Umbilical cord (tissue), 2 donors: Measurements from ENCODE around the gene MS4A18. TPM values are rescaled to one million over a fixed set of nuclear protein-coding genes. Genes with fewer than 3 reads are reported as not detected.

Experiments used
- DNase-seq: peaks from one replicate; pipeline ENCODE4 v3.0.0-alpha.2; 2015; ENCODE audit warnings: low spot score
- total RNA-seq: library from RNA; depleted of rRNA; stranded (reverse); fragments of >200 nt; gene quantifications from one replicate; pipeline ENCODE4 v1.2.3, GENCODE V29; 2014; ENCODE audit warnings: low replicate concordance; ENCODE audit not compliant: insufficient read depth

MS4A18 gene
- total RNA-seq, 1 donor from 2014 or later: not detected

GRCh38 chr11:60766547-60766946 lies 42.0 kb downstream of the MS4A18 start:
- DNase-seq: no peak

DNA sequence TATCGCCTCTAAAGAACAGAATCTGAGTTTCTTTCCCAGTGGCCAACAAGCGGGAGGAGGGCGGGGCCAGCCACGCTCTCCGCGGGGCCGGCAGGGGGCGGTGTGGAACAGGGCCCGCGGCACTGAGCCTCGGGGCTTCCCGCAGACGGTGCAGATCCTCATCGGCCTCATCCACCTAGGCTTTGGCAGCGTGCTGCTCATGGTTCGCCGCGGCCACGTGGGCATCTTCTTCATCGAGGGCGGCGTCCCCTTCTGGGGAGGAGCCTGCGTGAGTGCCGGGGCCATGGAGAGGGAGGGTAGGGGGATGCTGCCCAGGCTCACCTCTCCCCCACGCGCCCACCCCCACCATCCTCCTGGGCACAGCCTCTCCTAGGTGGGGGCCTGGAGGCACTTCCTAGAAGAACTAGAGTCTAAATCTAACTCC lies 42.9 kb downstream of the MS4A18 start:
- no peak for DNase-seq

DNA sequence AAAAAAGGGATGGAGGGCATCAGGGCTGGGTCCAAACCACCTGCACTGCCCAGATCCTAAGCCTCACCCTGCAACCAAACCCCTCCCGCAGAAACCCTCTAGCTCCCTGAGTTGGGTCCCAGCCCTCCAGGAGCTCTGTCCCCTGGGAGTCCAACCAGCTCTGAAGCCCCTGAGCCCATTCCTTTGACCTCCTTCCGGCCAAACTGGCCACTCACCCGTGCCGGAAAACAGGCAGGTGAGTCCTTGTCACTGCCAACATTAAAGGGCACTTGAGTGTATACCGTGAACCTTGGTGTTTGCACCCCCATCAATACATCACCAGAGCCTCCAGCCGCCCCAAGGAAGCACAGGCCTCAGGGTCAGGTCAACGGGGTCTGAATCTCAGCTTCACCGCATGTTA lies 43.7 kb downstream of the MS4A18 start:
- no peak for DNase-seq

DNA sequence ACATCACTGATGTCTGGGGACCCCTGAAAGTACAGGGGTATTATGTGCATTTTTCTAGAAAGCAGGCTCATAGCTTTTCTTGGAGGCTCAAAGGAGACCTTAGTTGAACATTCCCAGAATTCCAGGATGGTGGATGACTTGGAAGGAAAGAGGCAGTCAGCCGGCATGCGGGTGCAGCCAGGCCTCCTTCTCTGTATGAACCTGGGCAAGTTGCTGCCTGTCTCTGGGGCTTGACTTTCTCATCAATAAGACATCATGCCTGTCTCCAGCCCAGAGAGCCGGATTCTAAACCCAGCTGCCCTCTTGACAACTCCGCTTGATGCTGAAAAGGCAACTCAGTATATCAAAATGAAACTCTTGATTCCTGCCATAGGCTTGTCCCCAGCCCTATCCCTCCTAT lies 44.8 kb downstream of the MS4A18 start:
- no peak for DNase-seq

DNA sequence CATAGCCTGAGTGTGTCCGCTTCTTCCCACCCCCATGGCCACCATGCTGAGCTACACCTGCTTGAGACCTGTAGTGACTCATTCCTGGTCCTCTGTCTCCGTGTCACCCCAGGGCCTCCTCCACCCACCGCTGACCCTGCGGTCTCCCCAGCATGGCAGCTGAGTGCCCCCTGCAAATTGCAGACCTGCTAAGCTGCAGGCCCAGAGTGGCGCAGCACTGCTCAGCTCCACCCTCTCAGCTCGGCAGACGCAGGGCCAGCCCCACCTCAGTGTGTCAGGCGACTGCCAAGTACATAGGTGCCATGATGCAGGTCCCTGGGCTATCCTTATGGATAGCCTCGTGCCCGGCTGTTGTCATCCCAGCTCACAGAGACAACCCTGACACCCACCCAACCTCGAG lies 45.3 kb downstream of the MS4A18 start:
- DNase-seq: no peak

- DNase-seq: no peak
Measured at GRCh38 chr11:60771146-60771545, 46.6 kb downstream of the MS4A18 start.

- no peak for DNase-seq
Measured at GRCh38 chr11:60771879-60772525, 47.5 kb downstream of the MS4A18 start.

GRCh38 chr11:60772666-60773065 lies 48.1 kb downstream of the MS4A18 start:
- no peak for DNase-seq

DNA sequence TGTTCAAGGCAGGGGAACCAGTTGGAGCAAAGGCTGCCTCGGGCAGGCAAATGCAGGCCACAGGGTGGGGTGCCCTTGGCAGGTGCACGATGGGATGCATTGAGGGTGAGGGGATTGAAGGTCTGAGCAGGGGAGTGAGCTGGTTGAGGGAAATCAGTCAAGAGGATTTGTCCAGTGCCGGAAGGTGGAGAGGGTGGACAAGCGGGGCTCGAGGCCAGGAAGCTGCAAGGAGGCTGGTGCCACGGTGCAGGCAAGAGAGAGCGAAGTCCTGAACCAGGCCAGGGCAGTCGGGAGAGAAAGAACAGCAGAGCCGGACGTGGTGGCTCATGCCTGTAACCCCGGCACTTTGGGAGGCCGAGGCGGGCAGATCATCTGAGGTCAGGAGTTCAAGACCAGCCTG lies 50.2 kb downstream of the MS4A18 start:
- DNase-seq: no peak

DNA sequence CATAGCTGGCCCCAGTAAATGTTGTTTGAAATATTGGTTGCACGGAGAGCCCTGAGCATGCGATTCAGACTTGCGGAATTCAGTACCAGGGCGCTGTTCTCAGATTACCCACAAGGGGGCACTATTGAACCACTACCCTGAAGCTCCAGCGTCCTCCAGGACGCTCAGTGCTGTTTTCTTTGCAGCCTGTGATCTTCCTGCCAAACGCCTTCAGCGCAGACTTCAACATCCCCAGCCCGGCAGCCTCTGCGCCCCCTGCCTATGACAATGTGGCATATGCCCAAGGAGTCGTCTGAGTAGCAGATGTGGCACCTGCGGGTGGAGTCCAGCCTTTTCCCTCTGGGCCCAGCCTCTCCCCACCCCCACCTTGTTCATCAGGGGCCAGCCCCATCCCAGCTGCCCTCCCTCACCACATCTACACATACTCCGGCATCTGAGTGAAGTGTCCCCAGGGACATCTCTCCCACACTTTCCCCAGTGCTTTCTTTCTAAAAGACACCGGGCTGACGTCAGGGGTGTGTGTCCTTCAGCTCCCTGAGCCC lies 51.0 kb downstream of the MS4A18 start:
- DNase-seq: peak; percentile 90

GRCh38 chr11:60776167-60776566 lies 51.6 kb downstream of the MS4A18 start:
- DNase-seq: no peak

DNA sequence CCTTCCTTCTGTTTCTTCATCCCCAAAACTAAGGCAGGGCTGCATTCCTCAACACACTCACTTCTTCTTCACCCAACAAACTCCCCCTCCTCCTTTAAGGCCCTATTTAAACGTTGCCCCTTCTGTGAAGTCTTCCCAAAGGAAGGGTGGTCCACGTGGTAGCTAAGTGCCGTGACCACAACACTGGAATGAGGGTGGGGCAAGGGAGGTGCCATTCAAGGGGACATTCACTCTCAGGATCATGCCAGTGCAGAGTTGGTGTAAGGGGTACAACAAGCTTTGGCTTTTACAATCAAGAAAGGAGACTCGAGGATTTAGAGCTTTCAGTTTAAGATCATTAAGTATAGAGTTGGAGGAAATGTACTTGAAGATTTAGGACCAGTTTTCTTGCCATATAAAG lies 52.6 kb downstream of the MS4A18 start:
- no peak for DNase-seq

GRCh38 chr11:60777572-60777971 lies 53.1 kb downstream of the MS4A18 start:
- DNase-seq: no peak

- no peak for DNase-seq
Measured at GRCh38 chr11:60780065-60780464, 55.5 kb downstream of the MS4A18 start.

DNA sequence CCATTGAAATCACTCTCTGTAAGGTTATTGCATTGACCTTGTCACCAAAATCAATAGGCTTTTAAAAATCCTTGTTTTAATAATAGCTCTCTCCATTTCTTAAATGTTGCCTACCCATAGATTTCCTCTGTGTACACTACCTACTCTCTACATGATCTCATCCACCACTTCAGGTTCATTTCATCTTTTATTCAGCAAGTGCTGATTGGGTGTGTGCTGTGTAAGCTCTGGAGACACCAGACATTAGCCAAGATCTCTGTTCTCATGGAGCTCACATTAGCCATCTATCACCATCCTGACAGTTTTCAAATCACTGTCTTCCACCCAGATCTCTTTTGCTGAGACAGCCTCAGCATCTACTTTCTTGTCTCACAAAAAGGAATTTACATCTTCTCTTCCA lies 56.3 kb downstream of the MS4A18 start:
- DNase-seq: no peak

- no peak for DNase-seq
Measured at GRCh38 chr11:60781286-60781980, 56.9 kb downstream of the MS4A18 start.

DNA sequence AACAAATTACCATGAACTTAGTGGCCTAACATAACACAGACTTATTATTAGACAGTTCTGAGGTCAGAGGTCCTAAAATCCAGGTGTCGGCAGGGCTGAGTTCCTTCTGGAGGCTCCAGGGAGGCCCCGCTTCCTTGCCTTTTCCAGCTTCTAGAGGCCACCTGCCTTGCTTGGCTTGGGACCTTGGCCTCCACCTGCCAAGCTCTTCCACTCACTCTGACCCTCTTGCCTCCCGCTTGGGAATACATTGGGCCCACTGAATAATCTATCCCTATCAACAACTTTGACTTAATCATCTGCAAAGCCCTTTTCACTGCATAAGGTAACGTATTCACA lies 57.4 kb downstream of the MS4A18 start:
- DNase-seq: no peak

- no peak for DNase-seq
Measured at GRCh38 chr11:60782393-60783140, 58.0 kb downstream of the MS4A18 start.

DNA sequence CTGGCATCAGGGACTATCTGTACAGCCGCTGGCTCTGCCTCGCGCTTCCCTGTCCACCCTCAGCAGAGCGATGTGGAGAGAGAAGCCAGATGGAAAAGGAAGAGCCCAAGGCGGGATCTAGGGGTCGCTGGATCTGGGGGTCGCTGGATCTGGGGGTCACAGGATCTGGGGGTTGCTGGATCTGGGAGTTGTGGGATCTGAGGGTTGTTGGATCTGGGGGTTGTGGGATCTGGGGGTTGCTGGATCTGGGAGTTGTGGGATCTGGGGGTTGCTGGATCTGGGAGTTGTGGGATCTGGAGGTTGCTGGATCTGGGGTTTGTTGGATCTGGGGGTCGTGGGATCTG lies 58.6 kb downstream of the MS4A18 start:
- DNase-seq: no peak

GRCh38 chr11:60783911-60784310 lies 59.4 kb downstream of the MS4A18 start:
- no peak for DNase-seq

GRCh38 chr11:60785136-60785535 lies 60.6 kb downstream of the MS4A18 start, which contains the start of gene MS4A10:
MS4A10 (plus strand) TSS chr11:60785333; CDS start chr11:60790336, 5,003 bp downstream.
- DNase-seq: no peak

- no peak for DNase-seq
Measured at GRCh38 chr11:60785806-60786361, 61.4 kb downstream of the MS4A18 start.
